Measurements from ENCODE around the gene DCAF15. TPM values are rescaled to one million over a fixed set of nuclear protein-coding genes. Genes with fewer than 3 reads are reported as not detected.
A peak's percentile ranks its signal among the peaks of the same experiment; 100 is the strongest.

DCAF15 gene
- total and polyA plus RNA-seq, 8 donors = 7.1 to 37.3 (median 25.8) TPM

GRCh38 chr19:14005349-14006084, 53.2 kb downstream of the DCAF15 start:
- 2 to 6% (median 4%) methylated on average over 18 to 50 of the region's 50 CpGs for WGBS, 5 donors
- Histone ChIP-seq H3K4me1 (peaks cover 28 to 43% (median 35%) of the 10 kb centered on the region in 4 donors), H3K27me3 (no peaks in the 10 kb centered on the region), H3K9me3 (no peaks in the 10 kb centered on the region), H3K27ac (peak overlapping the region; percentile 94 to 100 (median 99)), H3K36me3 (peaks cover 0 to 3% (median 0%) of the 10 kb centered on the region in 4 donors), H3K4me3 (peak overlapping the region; percentile 51 to 99 (median 86))
- intact Hi-C loops (cut with DNase I; ENCODE audit: low total_unique reads) = no loop called here
- TF ChIP-seq POLR2AphosphoS5 (IDR thresholded peaks at IDR 0.05) = no peak
- TF ChIP-seq EP300 (IDR thresholded peaks at IDR 0.05) = no peak
- TF ChIP-seq POLR2A (IDR thresholded peaks at IDR 0.05) = no peak
- TF ChIP-seq CTCF (IDR thresholded peaks at IDR 0.05) = no peak
- DNase-seq = peak; percentile 94 to 97

DNA sequence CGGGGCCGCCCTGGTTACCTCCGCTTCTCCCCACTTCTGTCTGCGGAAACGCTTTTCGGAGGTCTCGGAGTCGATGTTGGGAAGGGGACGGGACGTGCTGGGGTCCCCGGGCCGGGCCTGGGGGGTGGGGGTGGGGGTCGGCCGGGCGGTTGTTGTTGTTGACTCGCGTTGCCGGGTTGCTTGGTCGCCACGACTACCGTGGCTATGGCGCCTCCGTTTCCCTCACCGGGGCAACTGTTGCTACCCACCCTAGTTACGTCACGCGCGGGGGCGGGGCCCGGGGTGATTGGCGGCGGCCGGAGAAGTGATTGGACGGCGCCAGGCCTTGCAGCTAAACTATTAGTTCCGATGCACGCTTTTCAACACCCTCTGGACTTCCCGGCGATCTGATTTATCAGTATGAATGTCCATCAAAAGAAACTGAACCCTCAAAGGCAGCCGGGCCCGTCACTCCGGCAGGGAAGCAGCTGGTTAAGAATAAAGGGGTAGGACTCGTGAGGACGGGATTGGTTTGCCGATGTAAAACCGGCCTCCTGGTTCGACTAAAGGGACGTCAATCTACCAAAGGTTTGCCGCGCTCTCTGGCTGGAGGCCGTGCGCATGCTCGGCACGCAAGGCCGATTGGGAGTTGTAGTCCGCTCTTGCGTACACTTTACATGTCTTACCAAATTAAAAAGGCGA, 53.9 kb downstream of the DCAF15 start, which contains the start of gene RFX1:
Gene RFX1, minus strand, starts transcription at position 236 of the 681 bp plus-strand sequence. CDS start 12,477 bp downstream, outside the sequence.
- Histone ChIP-seq H3K4me3 (peak within 1 kb of the TSS; percentile 51 to 99 (median 86)), H3K36me3 (no peaks in the 10 kb centered on the region), H3K4me1 (peaks cover 28 to 43% (median 35%) of the 10 kb centered on the region in 4 donors), H3K27me3 (no peaks in the 10 kb centered on the region), H3K27ac (peak within 1 kb of the TSS; percentile 94 to 100 (median 99)), H3K9me3 (no peaks in the 10 kb centered on the region)
- no peak for TF ChIP-seq EP300 (IDR thresholded peaks at IDR 0.05)
- TF ChIP-seq POLR2AphosphoS5 (IDR thresholded peaks at IDR 0.05) = peak in 1 of 3 donors; percentile 6
- DNase-seq = peak; percentile 100
- intact Hi-C loops (cut with DNase I; ENCODE audit: low total_unique reads) = no loop called here
- 0 to 1% (median 0%) methylated on average over 35 to 58 of the region's 58 CpGs for WGBS, 5 donors

DNA sequence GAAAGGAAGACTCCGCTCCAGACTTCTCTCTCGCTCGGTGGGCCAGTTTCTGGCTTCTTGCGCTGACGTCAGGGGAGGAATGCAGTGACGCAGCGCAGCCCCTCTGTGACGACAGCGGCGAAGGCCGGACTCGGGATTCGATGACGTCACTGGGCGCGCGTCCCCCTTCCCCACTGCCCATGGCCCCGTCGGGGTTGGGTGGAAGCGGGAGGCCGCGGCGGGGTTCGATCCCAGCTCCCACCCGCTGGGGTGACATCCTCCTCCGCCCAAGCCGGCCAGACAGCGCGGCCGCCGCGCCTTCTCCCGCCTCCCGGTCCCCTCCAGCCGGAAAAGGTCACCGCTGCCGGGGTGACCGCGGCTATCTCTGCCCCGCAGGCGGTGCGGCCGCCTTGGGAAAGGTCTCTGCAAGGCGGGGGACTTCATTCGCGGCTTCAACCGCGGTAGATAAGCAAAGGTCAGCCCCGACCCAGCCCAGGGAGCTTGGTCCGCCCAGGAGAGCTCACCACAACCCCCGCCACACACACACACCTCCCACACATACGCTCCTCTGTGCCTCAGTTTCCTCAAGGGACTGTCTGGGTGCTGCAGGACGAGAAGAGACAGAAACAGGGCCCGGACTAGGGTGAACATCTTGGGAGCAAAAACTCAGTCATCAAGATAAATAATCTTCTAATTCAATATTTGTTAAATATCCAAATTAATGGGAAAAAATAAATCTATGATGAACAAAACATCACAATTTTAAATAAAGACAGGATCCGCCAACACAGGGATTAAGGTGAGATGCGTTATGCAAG, 54.7 kb downstream of the DCAF15 start:
- 4 to 10% (median 5%) methylated on average over 22 to 56 of the region's 56 CpGs for WGBS, 5 donors
- TF ChIP-seq POLR2A (IDR thresholded peaks at IDR 0.05) = no peak
- no peak for TF ChIP-seq CTCF (IDR thresholded peaks at IDR 0.05)
- TF ChIP-seq POLR2AphosphoS5 (IDR thresholded peaks at IDR 0.05) = peak in 1 of 3 donors; percentile 72
- peak; percentile 63 for TF ChIP-seq EP300 (IDR thresholded peaks at IDR 0.05)
- no peaks in the 10 kb centered on the region for H3K36me3 ChIP-seq
- H3K27ac ChIP-seq = peak overlapping the region; percentile 94 to 100 (median 99)
- no peaks in the 10 kb centered on the region for H3K9me3 ChIP-seq
- H3K27me3 ChIP-seq = no peaks in the 10 kb centered on the region
- intact Hi-C loops (cut with DNase I; ENCODE audit: low total_unique reads) = no loop called here
- peak overlapping the region; percentile 49 to 99 (median 74) for H3K4me3 ChIP-seq
- no peak for DNase-seq
- peaks cover 28 to 41% (median 35%) of the 10 kb centered on the region in 4 donors for H3K4me1 ChIP-seq

Other genes starting within 250 kb of the DCAF15 start
- 100 to 1,000 TPM in 1 of 5 donors, 10 to 100 TPM in 4; 24.4 to 249 (median 48.7) TPM for gene MRI1, start 188.0 kb upstream of the DCAF15 start, total RNA-seq
- 10 to 100 TPM in 1 of 3 donors, 1 to 10 TPM in 2; 7.3 to 28.5 (median 9.6) TPM for gene MRI1, start 188.0 kb upstream of the DCAF15 start, polyA plus RNA-seq
- gene C19orf53, start 178.1 kb upstream of the DCAF15 start, total RNA-seq = 100 to 1,000 TPM in 4 of 5 donors, 10 to 100 TPM in 1; 14.7 to 271 (median 188) TPM
- 100 to 1,000 TPM; 171 to 221 (median 196) TPM for gene C19orf53, start 178.1 kb upstream of the DCAF15 start, polyA plus RNA-seq
- 10 to 100 TPM in 1 of 5 donors, 1 to 10 TPM in 4; 2.2 to 14.0 (median 4.3) TPM for gene ZSWIM4, start 157.1 kb upstream of the DCAF15 start, total RNA-seq
- 1 to 10 TPM; 2.3 to 4.9 (median 3.0) TPM for gene ZSWIM4, start 157.1 kb upstream of the DCAF15 start, polyA plus RNA-seq
- not detected for gene NANOS3, start 75.4 kb upstream of the DCAF15 start, total RNA-seq
- gene NANOS3, start 75.4 kb upstream of the DCAF15 start, polyA plus RNA-seq = 1 to 10 TPM in 1 of 3 donors, not detected in 2; 1.2 TPM
- 10 to 100 TPM in 1 of 5 donors, 1 to 10 TPM in 2, under 1 TPM in 1, not detected in 1; 0.87 to 14.3 (median 1.8) TPM for gene BRME1, start 46.4 kb upstream of the DCAF15 start, total RNA-seq
- gene BRME1, start 46.4 kb upstream of the DCAF15 start, polyA plus RNA-seq = 1 to 10 TPM; 1.7 to 5.8 (median 3.7) TPM
- gene CC2D1A, start 46.3 kb upstream of the DCAF15 start, total RNA-seq = 100 to 1,000 TPM in 1 of 5 donors, 10 to 100 TPM in 4; 24.8 to 381 (median 49.6) TPM
- gene CC2D1A, start 46.3 kb upstream of the DCAF15 start, polyA plus RNA-seq = 10 to 100 TPM; 28.0 to 38.8 (median 38.2) TPM
- not detected for gene PODNL1, start 14.1 kb upstream of the DCAF15 start, total RNA-seq
- gene PODNL1, start 14.1 kb upstream of the DCAF15 start, polyA plus RNA-seq = 1 to 10 TPM in 2 of 3 donors, under 1 TPM in 1; 0.92 to 3.4 (median 1.3) TPM
- 10 to 100 TPM in 1 of 5 donors, 1 to 10 TPM in 3, under 1 TPM in 1; 0.58 to 27.2 (median 2.6) TPM for gene RFX1, start 53.8 kb downstream of the DCAF15 start, total RNA-seq
- 1 to 10 TPM; 3.1 to 6.0 (median 3.6) TPM for gene RFX1, start 53.8 kb downstream of the DCAF15 start, polyA plus RNA-seq
- gene RLN3, start 75.6 kb downstream of the DCAF15 start, total RNA-seq = not detected
- not detected for gene RLN3, start 75.6 kb downstream of the DCAF15 start, polyA plus RNA-seq
- gene IL27RA, start 79.3 kb downstream of the DCAF15 start, total RNA-seq = 10 to 100 TPM in 1 of 5 donors, 1 to 10 TPM in 2, not detected in 2; 2.3 to 11.1 (median 4.0) TPM
- gene IL27RA, start 79.3 kb downstream of the DCAF15 start, polyA plus RNA-seq = 1 to 10 TPM; 1.1 to 2.6 (median 1.5) TPM
- gene PALM3, start 109.6 kb downstream of the DCAF15 start, total RNA-seq = 100 to 1,000 TPM in 1 of 5 donors, 10 to 100 TPM in 2, 1 to 10 TPM in 2; 4.2 to 100 (median 12.2) TPM
- gene PALM3, start 109.6 kb downstream of the DCAF15 start, polyA plus RNA-seq = 100 to 1,000 TPM in 1 of 3 donors, 10 to 100 TPM in 2; 20.7 to 141 (median 22.5) TPM
- 10 to 100 TPM in 4 of 5 donors, 1 to 10 TPM in 1; 2.0 to 88.7 (median 34.1) TPM for gene MISP3, start 120.3 kb downstream of the DCAF15 start, total RNA-seq
- gene MISP3, start 120.3 kb downstream of the DCAF15 start, polyA plus RNA-seq = 10 to 100 TPM; 14.9 to 29.8 (median 25.1) TPM
- gene C19orf67, start 133.3 kb downstream of the DCAF15 start, total RNA-seq = not detected
- gene C19orf67, start 133.3 kb downstream of the DCAF15 start, polyA plus RNA-seq = under 1 TPM in 1 of 3 donors, not detected in 2; 0.50 TPM
- gene SAMD1, start 138.2 kb downstream of the DCAF15 start, total RNA-seq = 100 to 1,000 TPM in 1 of 5 donors, 10 to 100 TPM in 3, 1 to 10 TPM in 1; 4.8 to 228 (median 24.6) TPM
- gene SAMD1, start 138.2 kb downstream of the DCAF15 start, polyA plus RNA-seq = 10 to 100 TPM; 16.3 to 29.1 (median 22.4) TPM
- gene PRKACA, start 165.3 kb downstream of the DCAF15 start, total RNA-seq = 100 to 1,000 TPM in 1 of 5 donors, 10 to 100 TPM in 4; 14.7 to 159 (median 26.6) TPM
- gene PRKACA, start 165.3 kb downstream of the DCAF15 start, polyA plus RNA-seq = 10 to 100 TPM; 27.7 to 43.8 (median 38.2) TPM
- gene ASF1B, start 184.1 kb downstream of the DCAF15 start, total RNA-seq = 100 to 1,000 TPM in 1 of 5 donors, 1 to 10 TPM in 3, not detected in 1; 2.6 to 120 (median 5.5) TPM
- gene ASF1B, start 184.1 kb downstream of the DCAF15 start, polyA plus RNA-seq = 10 to 100 TPM in 1 of 3 donors, 1 to 10 TPM in 2; 5.7 to 11.0 (median 8.8) TPM